ENCODE results near the gene AP3S1. TPM values are rescaled to one million over a fixed set of nuclear protein-coding genes. Genes with fewer than 3 reads are reported as not detected.

The AP3S1 gene
- total and polyA plus RNA-seq, 8 donors, result 6.4 to 107 (median 57.3) TPM

GRCh38 chr5:115810761-115811160, 31.0 kb upstream of the AP3S1 start:
- Histone ChIP-seq H3K9me3 (no peaks in the 10 kb centered on the region), H3K36me3 (no peaks in the 10 kb centered on the region), H3K27me3 (peaks cover 0 to 37% (median 12%) of the 10 kb centered on the region in 3 donors), H3K27ac (no peak overlapping the region), H3K4me1 (peaks cover 3 to 8% (median 6%) of the 10 kb centered on the region in 4 donors), H3K4me3 (no peak overlapping the region)
- TF ChIP-seq POLR2AphosphoS5 (IDR thresholded peaks at IDR 0.05), result no peak
- DNase-seq, result peak in 1 of 2 donors; percentile 16
- intact Hi-C loops (cut with DNase I; ENCODE audit: low total_unique reads), result no loop called here

DNA sequence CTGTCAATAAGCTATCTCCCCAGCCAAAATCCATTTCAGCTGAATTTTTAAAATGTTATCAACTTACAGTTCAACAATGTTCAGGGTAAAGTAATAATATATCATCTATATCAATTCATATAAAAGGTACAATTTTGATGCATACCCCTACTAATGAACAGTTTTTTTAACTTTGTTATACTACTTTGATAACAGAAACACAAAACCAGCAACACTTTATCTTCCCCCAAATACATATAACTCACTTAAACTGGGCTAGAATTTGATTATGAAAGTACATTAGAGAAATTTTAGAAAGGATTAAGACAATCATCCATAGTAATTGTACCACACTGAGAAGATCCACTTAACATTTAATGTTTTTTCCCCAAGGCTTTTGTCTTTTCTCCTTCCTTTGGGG, 30.3 kb upstream of the AP3S1 start:
- Histone ChIP-seq H3K36me3 (no peaks in the 10 kb centered on the region), H3K9me3 (no peaks in the 10 kb centered on the region), H3K4me1 (peaks cover 8 to 14% (median 12%) of the 10 kb centered on the region in 4 donors), H3K4me3 (no peak overlapping the region), H3K27me3 (peaks cover 4 to 44% (median 18%) of the 10 kb centered on the region in 3 donors), H3K27ac (no peak overlapping the region)
- no peak for DNase-seq
- TF ChIP-seq, protein P1, sequence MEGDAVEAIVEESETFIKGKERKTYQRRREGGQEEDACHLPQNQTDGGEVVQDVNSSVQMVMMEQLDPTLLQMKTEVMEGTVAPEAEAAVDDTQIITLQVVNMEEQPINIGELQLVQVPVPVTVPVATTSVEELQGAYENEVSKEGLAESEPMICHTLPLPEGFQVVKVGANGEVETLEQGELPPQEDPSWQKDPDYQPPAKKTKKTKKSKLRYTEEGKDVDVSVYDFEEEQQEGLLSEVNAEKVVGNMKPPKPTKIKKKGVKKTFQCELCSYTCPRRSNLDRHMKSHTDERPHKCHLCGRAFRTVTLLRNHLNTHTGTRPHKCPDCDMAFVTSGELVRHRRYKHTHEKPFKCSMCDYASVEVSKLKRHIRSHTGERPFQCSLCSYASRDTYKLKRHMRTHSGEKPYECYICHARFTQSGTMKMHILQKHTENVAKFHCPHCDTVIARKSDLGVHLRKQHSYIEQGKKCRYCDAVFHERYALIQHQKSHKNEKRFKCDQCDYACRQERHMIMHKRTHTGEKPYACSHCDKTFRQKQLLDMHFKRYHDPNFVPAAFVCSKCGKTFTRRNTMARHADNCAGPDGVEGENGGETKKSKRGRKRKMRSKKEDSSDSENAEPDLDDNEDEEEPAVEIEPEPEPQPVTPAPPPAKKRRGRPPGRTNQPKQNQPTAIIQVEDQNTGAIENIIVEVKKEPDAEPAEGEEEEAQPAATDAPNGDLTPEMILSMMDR (IDR thresholded peaks at IDR 0.05), result no peak
- no peak for TF ChIP-seq EP300 (IDR thresholded peaks at IDR 0.05)
- no peak for TF ChIP-seq POLR2A (IDR thresholded peaks at IDR 0.05)
- no peak for TF ChIP-seq POLR2AphosphoS5 (IDR thresholded peaks at IDR 0.05)
- intact Hi-C loops (cut with DNase I; ENCODE audit: low total_unique reads), result no loop called here

DNA sequence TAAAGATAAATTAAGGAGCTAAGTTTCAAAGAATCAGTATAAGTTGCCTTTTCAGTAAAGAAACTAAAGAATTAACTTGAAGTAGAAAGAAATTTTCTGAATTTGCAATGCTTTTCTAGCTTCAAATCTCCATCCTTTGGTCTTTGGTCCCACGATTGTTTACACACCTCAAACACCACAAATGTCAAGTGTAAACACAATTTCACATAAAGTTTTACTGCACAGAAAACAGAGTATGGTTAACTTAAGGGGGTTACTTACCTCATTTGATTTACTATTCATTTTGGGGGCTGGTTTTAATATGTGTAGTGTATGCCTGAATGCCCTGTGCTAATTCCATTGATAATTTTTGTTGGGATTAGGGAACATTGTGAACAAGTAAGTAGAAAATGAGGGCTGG, 29.4 kb upstream of the AP3S1 start:
- Histone ChIP-seq H3K27ac (no peak overlapping the region), H3K27me3 (peaks cover 6 to 53% (median 25%) of the 10 kb centered on the region in 3 donors), H3K4me3 (no peak overlapping the region), H3K9me3 (no peaks in the 10 kb centered on the region), H3K4me1 (peaks cover 8 to 18% (median 16%) of the 10 kb centered on the region in 4 donors), H3K36me3 (no peaks in the 10 kb centered on the region)
- DNase-seq, result no peak
- intact Hi-C loops (cut with DNase I; ENCODE audit: low total_unique reads), result no loop called here
- no peak for TF ChIP-seq POLR2A (IDR thresholded peaks at IDR 0.05)
- TF ChIP-seq POLR2AphosphoS5 (IDR thresholded peaks at IDR 0.05), result no peak
- TF ChIP-seq EP300 (IDR thresholded peaks at IDR 0.05), result no peak
- TF ChIP-seq, protein P1 (IDR thresholded peaks at IDR 0.05), result no peak
- 35 to 70% (median 56%) methylated on average over 1 of the region's 1 CpG for WGBS, 5 donors

GRCh38 chr5:115813719-115814118, 28.0 kb upstream of the AP3S1 start:
- intact Hi-C loops (cut with DNase I; ENCODE audit: low total_unique reads), result no loop called here
- 73 to 80% (median 78%) methylated on average over 5 of the region's 5 CpGs for WGBS, 5 donors
- H3K27me3 ChIP-seq, result peaks cover 6 to 59% (median 25%) of the 10 kb centered on the region in 3 donors

More at GRCh38 chr5:115813719-115814118, 28.0 kb upstream of the AP3S1 start:
- Histone ChIP-seq H3K4me3 (no peak overlapping the region), H3K9me3 (no peaks in the 10 kb centered on the region), H3K4me1 (peaks cover 8 to 18% (median 16%) of the 10 kb centered on the region in 4 donors), H3K36me3 (no peaks in the 10 kb centered on the region), H3K27ac (no peak overlapping the region)
- TF ChIP-seq EP300 (IDR thresholded peaks at IDR 0.05), result no peak
- TF ChIP-seq, protein P1 (IDR thresholded peaks at IDR 0.05), result no peak
- no peak for TF ChIP-seq POLR2AphosphoS5 (IDR thresholded peaks at IDR 0.05)
- TF ChIP-seq POLR2A (IDR thresholded peaks at IDR 0.05), result no peak
- DNase-seq, result no peak

All from stomach (tissue), 9 donors.